Activated CD4-positive, alpha-beta memory T cell treated with anti-CD3 and anti-CD28 coated beads, Interleukin-2, amount 10 ng/mL, durations not matched to agents 7 days and 5 days (primary cell): ENCODE measurements around the gene C1QTNF6. TPM values are rescaled to one million over a fixed set of nuclear protein-coding genes. Genes with fewer than 3 reads are reported as not detected.
A peak's percentile ranks its signal among the peaks of the same experiment; 100 is the strongest.

Source experiments
- CTCF ChIA-PET: fragments of 350-600 bp; sonication (Branson Sonifier 250); formaldehyde crosslinking; loops from one replicate; lab custom pipeline; 2021; ENCODE audit warnings: antibody characterized with exemption, inconsistent platforms; lab: Charles Lee
- POLR2A ChIA-PET: fragments of 350-600 bp; sonication (Branson Sonifier 250); formaldehyde crosslinking; loops from one replicate; lab custom pipeline; 2021; ENCODE audit warnings: antibody characterized with exemption; lab: Charles Lee
- DNase-seq: peaks from one replicate; pipeline ENCODE4 v3.0.0-alpha.2; 2020
- H3K27ac Mint-ChIP-seq: one replicate; pipeline ENCODE4 v1.8.0; 2021; ENCODE audit warnings: mild to moderate bottlenecking, mixed read lengths
- H3K27me3 Mint-ChIP-seq: one replicate; pipeline ENCODE4 v1.8.0; 2021; ENCODE audit warnings: mixed read lengths
- H3K36me3 Mint-ChIP-seq: one replicate; pipeline ENCODE4 v1.8.0; 2021; ENCODE audit warnings: low read depth, mixed read lengths
- H3K4me1 Mint-ChIP-seq: one replicate; pipeline ENCODE4 v1.8.0; 2021; ENCODE audit warnings: mixed read lengths
- H3K4me3 Mint-ChIP-seq: one replicate; pipeline ENCODE4 v1.8.0; 2021; ENCODE audit warnings: mild to moderate bottlenecking, mixed read lengths
- H3K9me3 Mint-ChIP-seq: one replicate; pipeline ENCODE4 v1.8.0; 2021; ENCODE audit warnings: mixed read lengths
- total RNA-seq, 2 experiments: library from RNA; stranded (reverse); gene quantifications; one replicate each; pipeline ENCODE4 v1.2.3, GENCODE V29; 2021

C1QTNF6 gene
- total RNA-seq, 2 experiments from 2014 or later: 10.2 to 10.3 TPM

DNA sequence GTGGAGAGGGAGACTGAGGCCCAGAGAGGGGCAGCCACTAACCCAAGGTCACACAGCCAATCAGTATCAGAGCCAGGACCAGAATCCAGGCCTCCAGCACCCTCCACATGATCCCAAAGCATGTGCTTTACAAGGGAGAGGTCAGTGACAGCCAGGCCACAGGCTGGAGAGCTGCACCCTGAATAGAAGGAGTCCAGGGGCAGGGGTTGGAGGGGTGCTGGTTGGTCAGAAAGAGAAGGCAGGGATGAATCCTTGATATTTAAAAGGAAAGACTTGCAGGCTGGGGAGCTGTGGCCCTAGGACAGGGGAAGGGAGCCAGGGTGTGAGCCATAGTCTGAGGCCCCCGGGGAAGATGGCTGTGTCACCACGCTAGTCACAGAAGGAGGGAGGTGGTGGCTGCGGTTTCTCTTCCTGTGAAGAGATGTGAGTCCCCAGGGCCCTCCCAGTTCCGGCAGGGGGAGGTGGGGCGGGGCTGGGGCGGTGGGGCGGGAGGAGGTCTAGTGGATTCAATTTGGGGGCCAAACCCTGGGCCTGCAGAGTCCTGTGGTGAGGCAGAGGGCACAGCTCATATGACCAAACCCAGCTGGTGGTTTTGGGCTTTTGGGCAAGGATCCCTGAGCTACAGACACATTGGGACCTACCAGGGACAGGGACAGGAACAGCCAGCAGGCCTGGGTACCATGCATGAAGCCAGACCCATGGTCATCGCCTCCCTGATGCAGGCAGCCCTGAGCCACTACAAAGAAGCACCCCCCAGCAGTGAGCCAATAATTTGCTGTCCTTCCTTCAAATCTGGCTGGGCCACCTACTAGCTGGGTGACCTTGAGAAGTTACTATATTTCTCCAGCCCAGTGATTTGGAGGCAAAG lies 42.0 kb upstream of the C1QTNF6 start:
- ChIA-PET CTCF (interaction anchor here (1.4 to 4.7 kb wide), 5 partner anchors 11 to 31 kb away, joined by 5 to 71 read pairs (median 16); partner anchors contain the start of gene RAC2), POLR2A (interaction anchor here (0.8 to 9.0 kb wide), 29 partner anchors 10 to 369 kb away, joined by 3 to 457 read pairs (median 4); partner anchors contain the start of genes CYTH4, IL2RB, MFNG and NCF4)
- Mint-ChIP-seq H3K4me1 (peaks cover 90% of the 10 kb centered on the region), H3K9me3 (no peaks in the 10 kb centered on the region), H3K27me3 (no peaks in the 10 kb centered on the region), H3K4me3 (peak overlapping the region; percentile 45), H3K27ac (peak overlapping the region; percentile 97), H3K36me3 (peaks cover 86% of the 10 kb centered on the region)
- DNase-seq: peak; percentile 94

DNA sequence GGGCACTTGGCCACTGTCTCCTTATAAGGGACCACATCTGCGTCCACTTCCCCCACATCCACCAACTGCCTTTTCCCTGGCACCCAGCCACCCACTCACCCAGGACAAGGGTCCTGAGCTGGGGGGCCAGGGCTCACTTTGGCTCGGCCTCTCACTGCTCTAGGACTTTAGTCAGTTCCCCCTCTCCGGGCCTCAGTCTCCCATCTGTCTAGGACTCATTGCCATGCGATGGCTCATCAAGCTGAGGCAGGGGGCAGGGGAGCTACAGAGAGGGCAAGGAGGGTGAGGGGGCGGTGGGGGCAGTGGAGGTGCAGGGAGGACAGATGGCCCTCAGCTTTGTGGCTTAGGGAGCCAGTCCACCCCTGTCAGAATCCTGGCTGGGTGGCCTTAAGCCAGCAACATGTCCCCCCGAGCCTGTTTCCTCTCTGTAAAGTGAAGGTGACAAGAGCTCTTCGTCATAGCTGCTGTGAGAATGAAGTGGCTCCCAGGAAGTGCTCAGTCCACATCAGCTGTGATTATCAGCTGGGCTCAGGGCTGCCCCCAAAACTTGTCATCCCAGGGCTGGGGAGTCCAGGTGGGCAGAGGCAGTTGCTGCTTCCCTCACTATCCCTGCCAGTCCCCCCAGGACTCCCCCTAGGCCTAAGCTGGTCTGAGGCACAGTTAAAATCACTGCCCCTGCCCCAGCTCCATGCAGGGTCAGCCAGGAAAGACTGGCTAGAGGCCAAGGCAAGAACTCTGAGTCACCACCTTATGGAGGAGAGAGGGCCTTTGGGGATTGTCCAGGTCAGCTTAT lies 41.2 kb upstream of the C1QTNF6 start:
- ChIA-PET CTCF (interaction anchor here (1.4 to 4.7 kb wide), 5 partner anchors 12 to 32 kb away, joined by 5 to 71 read pairs (median 16); partner anchors contain the start of gene RAC2), POLR2A (interaction anchor here (0.6 to 9.0 kb wide), 22 partner anchors 9 to 339 kb away, joined by 3 to 457 read pairs (median 4); partner anchors contain the start of genes IL2RB, MFNG and RAC2)
- Mint-ChIP-seq H3K4me1 (peaks cover 90% of the 10 kb centered on the region), H3K27me3 (no peaks in the 10 kb centered on the region), H3K9me3 (no peaks in the 10 kb centered on the region), H3K36me3 (peaks cover 86% of the 10 kb centered on the region), H3K4me3 (peak overlapping the region; percentile 45), H3K27ac (peak overlapping the region; percentile 97)
- peak; percentile 62 for DNase-seq

GRCh38 chr22:37228106-37229011 lies 40.3 kb upstream of the C1QTNF6 start:
- ChIA-PET CTCF (interaction anchor here (2.1 to 4.7 kb wide), 3 partner anchors 12 to 29 kb away, joined by 11 to 71 read pairs (median 18); partner anchors contain the start of gene RAC2), POLR2A (interaction anchor here (0.6 to 9.0 kb wide), 16 partner anchors 8 to 340 kb away, joined by 3 to 457 read pairs (median 5); partner anchors contain the start of genes IL2RB, MFNG and RAC2)
- peak overlapping the region; percentile 97 for H3K27ac Mint-ChIP-seq
- no peaks in the 10 kb centered on the region for H3K9me3 Mint-ChIP-seq
- peak overlapping the region; percentile 45 for H3K4me3 Mint-ChIP-seq
- no peaks in the 10 kb centered on the region for H3K27me3 Mint-ChIP-seq
- H3K4me1 Mint-ChIP-seq: peaks cover 90% of the 10 kb centered on the region
- DNase-seq: peak; percentile 70
- peaks cover 86% of the 10 kb centered on the region for H3K36me3 Mint-ChIP-seq

GRCh38 chr22:37226514-37226913 lies 38.5 kb upstream of the C1QTNF6 start:
- H3K4me1 Mint-ChIP-seq: peaks cover 91% of the 10 kb centered on the region
- no peaks in the 10 kb centered on the region for H3K27me3 Mint-ChIP-seq
- ChIA-PET POLR2A (interaction anchor here (1.0 to 5.5 kb wide), 2 partner anchors 15 to 32 kb away, joined by 3 to 150 read pairs; partner anchors contain the start of gene RAC2), CTCF (interaction anchor here (1.2 to 2.6 kb wide), 3 partner anchors 16 to 34 kb away, joined by 3 to 11 read pairs (median 10); no protein-coding TSS in a partner anchor)
- H3K27ac Mint-ChIP-seq: peak overlapping the region; percentile 93
- no peak overlapping the region for H3K4me3 Mint-ChIP-seq
- DNase-seq: no peak
- peaks cover under 1% of the 10 kb centered on the region for H3K9me3 Mint-ChIP-seq
- peaks cover 87% of the 10 kb centered on the region for H3K36me3 Mint-ChIP-seq

- POLR2A ChIA-PET: interaction anchor here (1.0 to 5.5 kb wide), 3 partner anchors 13 to 33 kb away, joined by 3 to 150 read pairs (median 3); partner anchors contain the start of genes RAC2 and SSTR3
These were observed 38.0 kb upstream of the C1QTNF6 start for GRCh38 chr22:37226087-37226486.

DNA sequence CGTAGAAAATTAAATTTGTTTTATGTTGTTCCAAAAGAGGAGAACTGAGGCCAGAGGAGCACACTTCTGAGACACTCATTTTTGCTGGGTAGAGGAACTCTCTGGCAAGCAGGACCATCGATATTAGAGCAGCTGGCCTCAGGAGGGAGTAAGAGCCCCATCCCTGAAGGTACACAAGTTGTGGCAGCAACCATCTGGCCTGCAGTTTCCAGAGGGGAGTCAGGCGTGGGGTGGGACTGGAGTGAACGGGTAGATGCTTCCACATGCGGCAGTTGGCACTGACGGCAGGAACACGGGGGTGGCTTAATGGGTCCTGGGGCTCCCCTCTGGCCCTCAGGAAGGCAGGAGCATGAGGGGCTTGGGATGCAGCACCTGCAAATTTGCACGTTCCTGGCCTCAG lies 37.4 kb upstream of the C1QTNF6 start:
- Mint-ChIP-seq H3K4me1 (peaks cover 91% of the 10 kb centered on the region), H3K9me3 (peaks cover 10% of the 10 kb centered on the region), H3K27ac (peak overlapping the region; percentile 93), H3K36me3 (peaks cover 87% of the 10 kb centered on the region), H3K4me3 (no peak overlapping the region), H3K27me3 (no peaks in the 10 kb centered on the region)
- POLR2A ChIA-PET: interaction anchor here (1.3 to 5.5 kb wide), 3 partner anchors 13 to 26 kb away, joined by 3 to 150 read pairs (median 5); partner anchors contain the start of genes RAC2 and SSTR3
- CTCF ChIA-PET: interaction anchor here (0.8 to 2.6 kb wide), 4 partner anchors 17 to 35 kb away, joined by 3 to 11 read pairs (median 7); no protein-coding TSS in a partner anchor
- DNase-seq: no peak

More at GRCh38 chr22:37226087-37226486, 38.0 kb upstream of the C1QTNF6 start:
- peaks cover 5% of the 10 kb centered on the region for H3K9me3 Mint-ChIP-seq
- DNase-seq: no peak
- peak overlapping the region; percentile 19 for H3K4me3 Mint-ChIP-seq
- no peaks in the 10 kb centered on the region for H3K27me3 Mint-ChIP-seq
- H3K36me3 Mint-ChIP-seq: peaks cover 87% of the 10 kb centered on the region
- CTCF ChIA-PET: interaction anchor here (1.2 to 2.6 kb wide), 3 partner anchors 16 to 35 kb away, joined by 3 to 11 read pairs (median 10); no protein-coding TSS in a partner anchor
- peak overlapping the region; percentile 93 for H3K27ac Mint-ChIP-seq
- peaks cover 91% of the 10 kb centered on the region for H3K4me1 Mint-ChIP-seq

GRCh38 chr22:37224757-37225420 lies 36.8 kb upstream of the C1QTNF6 start:
- Mint-ChIP-seq H3K9me3 (peaks cover 11% of the 10 kb centered on the region), H3K36me3 (peaks cover 87% of the 10 kb centered on the region), H3K27me3 (no peaks in the 10 kb centered on the region), H3K4me1 (peaks cover 91% of the 10 kb centered on the region), H3K27ac (peak overlapping the region; percentile 93), H3K4me3 (no peak overlapping the region)
- ChIA-PET CTCF (interaction anchor here (0.8 to 2.6 kb wide), 3 partner anchors 18 to 36 kb away, joined by 4 to 11 read pairs (median 10); no protein-coding TSS in a partner anchor), POLR2A (interaction anchor here (0.7 to 9.1 kb wide), 5 partner anchors 6 to 76 kb away, joined by 3 to 150 read pairs (median 5); partner anchors contain the start of genes RAC2 and SSTR3)
- no peak for DNase-seq

GRCh38 chr22:37223965-37224551 lies 36.0 kb upstream of the C1QTNF6 start:
- CTCF ChIA-PET: interaction anchor here (2.3 to 2.6 kb wide), 2 partner anchors 18 to 24 kb away, joined by 10 to 11 read pairs; no protein-coding TSS in a partner anchor
- DNase-seq: no peak
- peaks cover 11% of the 10 kb centered on the region for H3K9me3 Mint-ChIP-seq
- peaks cover 91% of the 10 kb centered on the region for H3K4me1 Mint-ChIP-seq
- peak overlapping the region; percentile 0 for H3K4me3 Mint-ChIP-seq
- POLR2A ChIA-PET: interaction anchor here (0.7 to 9.1 kb wide), 4 partner anchors 7 to 103 kb away, joined by 3 to 150 read pairs (median 59); partner anchors contain the start of gene RAC2
- H3K27me3 Mint-ChIP-seq: no peaks in the 10 kb centered on the region
- peaks cover 81% of the 10 kb centered on the region for H3K36me3 Mint-ChIP-seq
- peak overlapping the region; percentile 93 for H3K27ac Mint-ChIP-seq

- Mint-ChIP-seq H3K9me3 (peaks cover 11% of the 10 kb centered on the region), H3K36me3 (peaks cover 69% of the 10 kb centered on the region), H3K4me3 (peak overlapping the region; percentile 46), H3K27ac (peak overlapping the region; percentile 93), H3K27me3 (peaks cover 1% of the 10 kb centered on the region), H3K4me1 (peaks cover 88% of the 10 kb centered on the region)
- ChIA-PET CTCF (interaction anchor here (0.6 to 1.8 kb wide), 10 partner anchors 11 to 172 kb away, joined by 3 to 19 read pairs (median 5); partner anchors contain the start of gene RAC2), POLR2A (interaction anchor here (0.6 to 9.1 kb wide), 12 partner anchors 9 to 143 kb away, joined by 3 to 150 read pairs (median 6); partner anchors contain the start of genes CYTH4, IL2RB and RAC2)
- peak; percentile 68 for DNase-seq
These were observed 34.5 kb upstream of the C1QTNF6 start for GRCh38 chr22:37222440-37222971.
